Osteocyte (in vitro differentiated cells): ENCODE measurements around the gene UBE3B. TPM values are rescaled to one million over a fixed set of nuclear protein-coding genes. Genes with fewer than 3 reads are reported as not detected.
A peak's percentile ranks its signal among the peaks of the same experiment; 100 is the strongest.

ENCODE experiments used
- DNase-seq: peaks from one replicate; pipeline ENCODE4 v3.0.0; 2021; ENCODE audit warnings: mixed read lengths; ENCODE audit not compliant: unreplicated experiment; ENCODE audit errors: extremely low spot score
- H3K27ac Mint-ChIP-seq: one replicate; pipeline ENCODE4 v1.8.0; 2021; ENCODE audit warnings: mild to moderate bottlenecking, mixed read lengths; ENCODE audit not compliant: unreplicated experiment
- H3K27me3 Mint-ChIP-seq: one replicate; pipeline ENCODE4 v1.8.0; 2021; ENCODE audit warnings: mixed read lengths; ENCODE audit not compliant: unreplicated experiment
- H3K36me3 Mint-ChIP-seq: one replicate; pipeline ENCODE4 v1.8.0; 2021; ENCODE audit warnings: mixed read lengths; ENCODE audit not compliant: unreplicated experiment
- H3K4me1 Mint-ChIP-seq: one replicate; pipeline ENCODE4 v1.8.0; 2021; ENCODE audit warnings: mixed read lengths; ENCODE audit not compliant: unreplicated experiment
- H3K4me3 Mint-ChIP-seq: one replicate; pipeline ENCODE4 v1.8.0; 2021; ENCODE audit warnings: mild to moderate bottlenecking, moderate library complexity, mixed read lengths; ENCODE audit not compliant: unreplicated experiment
- H3K9me3 Mint-ChIP-seq: one replicate; pipeline ENCODE4 v1.8.0; 2021; ENCODE audit warnings: mixed read lengths; ENCODE audit not compliant: unreplicated experiment
- total RNA-seq: library from RNA; stranded (reverse); gene quantifications from 2 replicates; pipeline ENCODE4 v1.2.1, GENCODE V29; 2021
- TF ChIP-seq, protein P1 (sequence below): fragments of 200-600 bp; sonication (generic); IDR thresholded peaks from 2 replicates; pipeline ENCODE4 v1.5.0; 2021; ENCODE audit warnings: antibody characterized with exemption, mild to moderate bottlenecking, moderate library complexity

UBE3B gene
- total RNA-seq, 1 donor from 2014 or later: 33.0 TPM

DNA sequence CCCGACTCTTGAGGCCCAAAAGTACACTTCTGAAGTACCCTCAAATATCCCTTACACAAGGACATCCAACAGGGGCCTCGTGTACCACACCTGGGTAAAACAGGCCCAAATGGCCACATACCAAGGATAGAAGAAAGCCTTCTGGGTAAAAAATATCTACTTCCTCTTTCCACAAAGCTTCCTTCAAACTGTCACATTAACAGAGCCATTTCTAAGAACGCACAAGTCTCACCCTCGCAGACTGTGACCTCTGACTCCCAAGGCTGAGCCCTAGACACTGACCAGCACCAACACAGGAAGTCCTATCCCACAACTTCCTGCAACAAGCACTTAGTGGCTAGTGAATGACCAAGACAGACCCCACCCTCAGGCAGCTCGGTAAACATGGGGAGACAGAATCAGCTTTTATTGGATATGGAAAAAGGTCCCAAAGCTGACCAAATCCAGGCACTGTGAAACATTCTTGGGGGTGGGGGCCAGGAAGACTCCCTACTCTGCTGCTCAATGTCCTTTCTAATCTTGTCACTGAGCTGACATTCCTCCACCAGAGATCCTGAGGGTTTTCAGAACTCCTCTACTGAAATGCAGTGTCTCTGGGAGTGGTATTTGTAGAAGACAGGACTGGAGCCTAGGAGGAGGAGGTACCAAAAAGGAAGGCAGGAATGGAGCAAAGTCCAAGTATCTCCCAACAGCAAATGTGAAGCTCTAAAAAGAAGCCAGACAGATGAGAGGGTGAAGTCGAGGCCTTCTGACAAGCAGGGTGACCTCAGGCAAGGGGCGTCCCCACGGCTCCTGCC, 16.2 kb upstream of the UBE3B start:
- H3K27me3 Mint-ChIP-seq: no peaks in the 10 kb centered on the region
- H3K4me1 Mint-ChIP-seq: peaks cover 83% of the 10 kb centered on the region
- no peak for DNase-seq
- peak overlapping the region; percentile 18 for H3K4me3 Mint-ChIP-seq
- peaks cover 29% of the 10 kb centered on the region for H3K36me3 Mint-ChIP-seq
- H3K9me3 Mint-ChIP-seq: no peaks in the 10 kb centered on the region
- peak overlapping the region; percentile 94 for H3K27ac Mint-ChIP-seq
- TF ChIP-seq, protein P1, sequence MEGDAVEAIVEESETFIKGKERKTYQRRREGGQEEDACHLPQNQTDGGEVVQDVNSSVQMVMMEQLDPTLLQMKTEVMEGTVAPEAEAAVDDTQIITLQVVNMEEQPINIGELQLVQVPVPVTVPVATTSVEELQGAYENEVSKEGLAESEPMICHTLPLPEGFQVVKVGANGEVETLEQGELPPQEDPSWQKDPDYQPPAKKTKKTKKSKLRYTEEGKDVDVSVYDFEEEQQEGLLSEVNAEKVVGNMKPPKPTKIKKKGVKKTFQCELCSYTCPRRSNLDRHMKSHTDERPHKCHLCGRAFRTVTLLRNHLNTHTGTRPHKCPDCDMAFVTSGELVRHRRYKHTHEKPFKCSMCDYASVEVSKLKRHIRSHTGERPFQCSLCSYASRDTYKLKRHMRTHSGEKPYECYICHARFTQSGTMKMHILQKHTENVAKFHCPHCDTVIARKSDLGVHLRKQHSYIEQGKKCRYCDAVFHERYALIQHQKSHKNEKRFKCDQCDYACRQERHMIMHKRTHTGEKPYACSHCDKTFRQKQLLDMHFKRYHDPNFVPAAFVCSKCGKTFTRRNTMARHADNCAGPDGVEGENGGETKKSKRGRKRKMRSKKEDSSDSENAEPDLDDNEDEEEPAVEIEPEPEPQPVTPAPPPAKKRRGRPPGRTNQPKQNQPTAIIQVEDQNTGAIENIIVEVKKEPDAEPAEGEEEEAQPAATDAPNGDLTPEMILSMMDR: no peak

GRCh38 chr12:109461846-109462756, 15.3 kb upstream of the UBE3B start:
- Mint-ChIP-seq H3K36me3 (peaks cover 21% of the 10 kb centered on the region), H3K27me3 (no peaks in the 10 kb centered on the region), H3K27ac (peak overlapping the region; percentile 94), H3K9me3 (no peaks in the 10 kb centered on the region), H3K4me3 (peak overlapping the region; percentile 49), H3K4me1 (peaks cover 83% of the 10 kb centered on the region)
- TF ChIP-seq, protein P1: no peak
- DNase-seq: peak; percentile 88

GRCh38 chr12:109462868-109463692, 14.4 kb upstream of the UBE3B start:
- peaks cover 75% of the 10 kb centered on the region for H3K4me1 Mint-ChIP-seq

DNA sequence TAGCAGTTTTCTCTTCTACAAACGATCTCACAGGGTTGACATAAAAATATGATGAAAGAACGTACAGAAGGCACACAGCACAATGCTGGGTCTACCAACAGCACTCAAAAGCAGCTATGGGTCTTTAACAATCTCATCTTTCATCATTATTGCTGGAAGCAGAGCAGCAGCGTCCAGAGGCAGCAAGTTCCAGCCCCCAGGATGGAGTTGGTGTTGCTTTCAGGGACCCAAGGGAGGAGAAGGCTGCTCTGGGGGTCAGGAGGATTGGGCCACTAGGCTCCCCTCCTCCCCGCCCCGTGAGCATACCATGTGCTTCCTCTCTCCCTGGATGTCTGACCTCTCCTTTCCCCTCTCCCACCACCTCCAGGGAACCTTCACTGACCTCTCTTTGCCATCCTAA, 13.7 kb upstream of the UBE3B start:
- H3K27me3 Mint-ChIP-seq: no peaks in the 10 kb centered on the region
- H3K27ac Mint-ChIP-seq: peak overlapping the region; percentile 94
- H3K4me3 Mint-ChIP-seq: peak overlapping the region; percentile 49
- H3K4me1 Mint-ChIP-seq: peaks cover 69% of the 10 kb centered on the region
- peaks cover 22% of the 10 kb centered on the region for H3K36me3 Mint-ChIP-seq
- TF ChIP-seq, protein P1: no peak
- DNase-seq: no peak
- no peaks in the 10 kb centered on the region for H3K9me3 Mint-ChIP-seq

More at GRCh38 chr12:109462868-109463692, 14.4 kb upstream of the UBE3B start:
- no peak for DNase-seq
- H3K9me3 Mint-ChIP-seq: no peaks in the 10 kb centered on the region
- TF ChIP-seq, protein P1: no peak
- peak overlapping the region; percentile 49 for H3K4me3 Mint-ChIP-seq
- H3K27me3 Mint-ChIP-seq: no peaks in the 10 kb centered on the region
- H3K27ac Mint-ChIP-seq: peak overlapping the region; percentile 94
- peaks cover 20% of the 10 kb centered on the region for H3K36me3 Mint-ChIP-seq
